BE2C (cell line): Measurements from ENCODE around the gene KIRREL3.

Experiments
- DNase-seq: peaks from one replicate; pipeline ENCODE4 v3.0.0-alpha.2; 2020
- H3K27me3 ChIP-seq: fragments of 250-450 bp; sonication (Bioruptor Pico); 2 replicates; pipeline ENCODE4 v1.5.1; 2020; ENCODE audit warnings: mild to moderate bottlenecking
- H3K36me3 ChIP-seq: fragments of 250-450 bp; sonication (Bioruptor Pico); 2 replicates; pipeline ENCODE4 v1.5.1; 2020; ENCODE audit warnings: mild to moderate bottlenecking
- H3K4me1 ChIP-seq: fragments of 250-450 bp; sonication (Bioruptor Pico); 2 replicates; pipeline ENCODE4 v1.5.1; 2020
- H3K4me3 ChIP-seq: 2 replicates; pipeline ENCODE4 v1.5.1; 2011; ENCODE audit warnings: low read depth, low read length
- H3K9me3 ChIP-seq: fragments of 250-450 bp; sonication (Bioruptor Pico); 2 replicates; pipeline ENCODE4 v1.5.1; 2020
- CTCF ChIP-seq: IDR thresholded peaks from 2 replicates; pipeline ENCODE4 v1.5.1; 2012; ENCODE audit warnings: mild to moderate bottlenecking, low read depth, low read length

Gene KIRREL3

GRCh38 chr11:126653040-126653439, 347.5 kb downstream of the KIRREL3 start:
- no peak overlapping the region for H3K4me3 ChIP-seq
- no peak for TF ChIP-seq CTCF
- no peaks in the 10 kb centered on the region for H3K36me3 ChIP-seq
- peaks cover 9% of the 10 kb centered on the region; the same call in 1 of the 2 replicates for H3K4me1 ChIP-seq
- H3K9me3 ChIP-seq = no peaks in the 10 kb centered on the region
- no peak for DNase-seq
- no peaks in the 10 kb centered on the region for H3K27me3 ChIP-seq

GRCh38 chr11:126647735-126648134, 352.8 kb downstream of the KIRREL3 start:
- H3K4me3 ChIP-seq = no peak overlapping the region
- DNase-seq = no peak
- TF ChIP-seq CTCF = no peak
- H3K4me1 ChIP-seq = no peaks in the 10 kb centered on the region
- H3K36me3 ChIP-seq = no peaks in the 10 kb centered on the region
- no peaks in the 10 kb centered on the region for H3K27me3 ChIP-seq
- H3K9me3 ChIP-seq = no peaks in the 10 kb centered on the region

- DNase-seq = no peak
Measured at GRCh38 chr11:126646701-126647557, 353.6 kb downstream of the KIRREL3 start.

GRCh38 chr11:126645186-126645585, 355.4 kb downstream of the KIRREL3 start:
- TF ChIP-seq CTCF = no peak
- H3K27me3 ChIP-seq = no peaks in the 10 kb centered on the region
- H3K4me1 ChIP-seq = no peaks in the 10 kb centered on the region
- H3K4me3 ChIP-seq = no peak overlapping the region
- no peaks in the 10 kb centered on the region for H3K9me3 ChIP-seq
- no peaks in the 10 kb centered on the region for H3K36me3 ChIP-seq
- DNase-seq = no peak

More at GRCh38 chr11:126646701-126647557, 353.6 kb downstream of the KIRREL3 start:
- TF ChIP-seq CTCF = no peak
- no peaks in the 10 kb centered on the region for H3K27me3 ChIP-seq
- H3K36me3 ChIP-seq = no peaks in the 10 kb centered on the region
- no peaks in the 10 kb centered on the region for H3K9me3 ChIP-seq
- no peak overlapping the region for H3K4me3 ChIP-seq
- no peaks in the 10 kb centered on the region for H3K4me1 ChIP-seq

- H3K9me3 ChIP-seq = no peaks in the 10 kb centered on the region
- H3K27me3 ChIP-seq = no peaks in the 10 kb centered on the region; the same call in 1 of the 2 replicates
- no peak for TF ChIP-seq CTCF
- no peaks in the 10 kb centered on the region for H3K4me1 ChIP-seq
- DNase-seq = no peak
- H3K4me3 ChIP-seq = no peak overlapping the region
- H3K36me3 ChIP-seq = no peaks in the 10 kb centered on the region
Measured at GRCh38 chr11:126640186-126640585, 360.4 kb downstream of the KIRREL3 start.

- no peak for DNase-seq
- Histone ChIP-seq H3K4me3 (no peak overlapping the region), H3K36me3 (no peaks in the 10 kb centered on the region), H3K27me3 (no peaks in the 10 kb centered on the region; the same call in 1 of the 2 replicates), H3K4me1 (no peaks in the 10 kb centered on the region), H3K9me3 (no peaks in the 10 kb centered on the region)
- TF ChIP-seq CTCF = no peak
Measured at GRCh38 chr11:126639692-126640091, 360.9 kb downstream of the KIRREL3 start.
